HEK293 (cell line): ENCODE data around the gene GHRH.

Source experiments
- CTCF ChIA-PET: fragments of 350-600 bp; formaldehyde crosslinking; extraction: SDS; loops from one replicate; lab custom pipeline; 2021; ENCODE audit warnings: antibody characterized with exemption; lab: Yijun Ruan, JAX
- POLR2A ChIA-PET: fragments of 300-600 bp; formaldehyde crosslinking; extraction: SDS; loops from one replicate; lab custom pipeline; 2020; ENCODE audit warnings: antibody characterized with exemption, inconsistent platforms; lab: Yijun Ruan, JAX
- H3K27ac ChIP-seq: fragments of 200-500 bp; sonication (Bioruptor generic); 2 replicates; pipeline ENCODE4 v1.5.1; 2014; ENCODE audit warnings: low read depth, low read length, control low read depth, inconsistent platforms; ENCODE audit errors: extremely low read depth
- H3K36me3 ChIP-seq, 2 experiments: fragments of 200-500 bp in 1 of 2; sonication (Bioruptor generic) in 1 of 2; 1 replicate in 1 of 2; 2 replicates in 1 of 2; pipeline ENCODE4 v1.5.1; 2014 to 2017; ENCODE audit warnings: inconsistent platforms in 2 of 2, low read length in 2 of 2; ENCODE audit not compliant: control insufficient read depth in 2 of 2, insufficient read depth in 1 of 2
- H3K4me1 ChIP-seq: fragments of 200-500 bp; sonication (Bioruptor generic); 2 replicates; pipeline ENCODE4 v1.5.1; 2014; ENCODE audit warnings: mild to moderate bottlenecking, low read length, inconsistent platforms; ENCODE audit not compliant: control insufficient read depth, insufficient read depth
- H3K4me3 ChIP-seq: 2 replicates; pipeline ENCODE4 v1.5.1; 2011; ENCODE audit warnings: low read depth, mild to moderate bottlenecking, control low read depth, low read length, moderate library complexity
- H3K9me3 ChIP-seq: fragments of 200-500 bp; sonication (Bioruptor generic); 2 replicates; pipeline ENCODE4 v1.5.1; 2014; ENCODE audit warnings: low read depth, low read length, inconsistent platforms; ENCODE audit not compliant: control insufficient read depth, insufficient read depth
- CTCF ChIP-seq: fragments of 450-650 bp; formaldehyde crosslinking; IDR thresholded peaks from 2 replicates; pipeline ENCODE4 v1.5.1; 2016; ENCODE audit warnings: missing biosample characterization, missing genetic modification characterization
- INSM2 ChIP-seq: fragments of 450-650 bp; formaldehyde crosslinking; IDR thresholded peaks from 2 replicates; pipeline ENCODE4 v1.5.1; 2016; ENCODE audit warnings: missing biosample characterization, missing genetic modification characterization
- KLF16 ChIP-seq: fragments of 450-650 bp; formaldehyde crosslinking; IDR thresholded peaks from 2 replicates; pipeline ENCODE4 v1.5.1; 2017; ENCODE audit warnings: missing biosample characterization, missing genetic modification characterization
- REPIN1 ChIP-seq: fragments of 450-650 bp; formaldehyde crosslinking; IDR thresholded peaks from 2 replicates; pipeline ENCODE4 v1.5.1; 2017; ENCODE audit warnings: missing biosample characterization, missing genetic modification characterization, low read depth
- TSHZ1 ChIP-seq: fragments of 450-650 bp; formaldehyde crosslinking; IDR thresholded peaks from 2 replicates; pipeline ENCODE4 v1.5.1; 2016; ENCODE audit warnings: missing biosample characterization, missing genetic modification characterization, borderline replicate concordance
- ZNF184 ChIP-seq: fragments of 450-650 bp; IDR thresholded peaks from 2 replicates; pipeline ENCODE4 v1.5.1; 2018; ENCODE audit warnings: missing biosample characterization, mild to moderate bottlenecking, missing genetic modification characterization
- ZNF23 ChIP-seq: fragments of 450-650 bp; formaldehyde crosslinking; IDR thresholded peaks from 2 replicates; pipeline ENCODE4 v1.5.1; 2016; ENCODE audit warnings: missing biosample characterization, missing genetic modification characterization, borderline replicate concordance
- ZNF239 ChIP-seq: fragments of 450-650 bp; formaldehyde crosslinking; IDR thresholded peaks from 2 replicates; pipeline ENCODE4 v1.5.1; 2016; ENCODE audit warnings: missing biosample characterization, missing genetic modification characterization
- ZNF280D ChIP-seq: fragments of 450-650 bp; formaldehyde crosslinking; IDR thresholded peaks from 2 replicates; pipeline ENCODE4 v1.5.1; 2016; ENCODE audit warnings: missing biosample characterization, missing genetic modification characterization
- ZNF311 ChIP-seq: fragments of 450-650 bp; formaldehyde crosslinking; IDR thresholded peaks from 2 replicates; pipeline ENCODE4 v1.5.1; 2017; ENCODE audit warnings: missing biosample characterization, missing genetic modification characterization, borderline replicate concordance
- ZNF423 ChIP-seq: fragments of 450-650 bp; formaldehyde crosslinking; IDR thresholded peaks from 2 replicates; pipeline ENCODE4 v1.5.1; 2016; ENCODE audit warnings: missing biosample characterization, missing genetic modification characterization
- TF ChIP-seq, protein P1 (sequence below): fragments of 450-650 bp; formaldehyde crosslinking; IDR thresholded peaks from 2 replicates; pipeline ENCODE4 v1.5.1; 2016; ENCODE audit warnings: missing biosample characterization, missing genetic modification characterization

GHRH gene

DNA sequence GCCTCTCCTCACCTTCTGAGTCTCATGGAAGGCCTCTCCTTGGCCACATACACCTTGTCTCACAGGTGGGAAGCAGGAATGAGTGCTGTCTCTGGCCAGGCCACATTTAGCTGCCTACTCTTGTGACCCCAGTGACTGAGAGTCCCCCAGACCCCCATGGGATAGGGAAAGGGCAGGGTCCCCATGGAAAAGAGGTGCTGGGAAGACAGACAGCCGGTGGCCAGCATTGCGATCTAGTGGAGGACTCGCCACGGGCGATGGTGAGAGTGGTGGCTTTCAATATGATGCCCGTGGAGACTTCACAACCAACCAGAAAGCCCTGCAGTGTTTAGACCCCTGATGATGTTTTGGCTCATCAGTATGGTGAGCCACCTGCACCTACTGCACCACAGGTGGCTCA, 47.7 kb upstream of the GHRH start (continued):
- TF ChIP-seq, protein P1, sequence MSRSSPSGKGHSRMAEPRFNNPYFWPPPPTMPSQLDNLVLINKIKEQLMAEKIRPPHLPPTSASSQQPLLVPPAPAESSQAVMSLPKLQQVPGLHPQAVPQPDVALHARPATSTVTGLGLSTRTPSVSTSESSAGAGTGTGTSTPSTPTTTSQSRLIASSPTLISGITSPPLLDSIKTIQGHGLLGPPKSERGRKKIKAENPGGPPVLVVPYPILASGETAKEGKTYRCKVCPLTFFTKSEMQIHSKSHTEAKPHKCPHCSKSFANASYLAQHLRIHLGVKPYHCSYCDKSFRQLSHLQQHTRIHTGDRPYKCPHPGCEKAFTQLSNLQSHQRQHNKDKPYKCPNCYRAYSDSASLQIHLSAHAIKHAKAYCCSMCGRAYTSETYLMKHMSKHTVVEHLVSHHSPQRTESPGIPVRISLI (tag by site-specific recombination) = no peak
- TF ChIP-seq INSM2 (tag by site-specific recombination) = no peak
- TF ChIP-seq ZNF239 (tag by site-specific recombination) = no peak
- no peak for TF ChIP-seq ZNF184 (tag by site-specific recombination)
- no peak for TF ChIP-seq ZNF423 (tag by site-specific recombination)
- TF ChIP-seq REPIN1 (tag by site-specific recombination) = no peak
- no peak for TF ChIP-seq ZNF23 (tag by site-specific recombination)

DNA sequence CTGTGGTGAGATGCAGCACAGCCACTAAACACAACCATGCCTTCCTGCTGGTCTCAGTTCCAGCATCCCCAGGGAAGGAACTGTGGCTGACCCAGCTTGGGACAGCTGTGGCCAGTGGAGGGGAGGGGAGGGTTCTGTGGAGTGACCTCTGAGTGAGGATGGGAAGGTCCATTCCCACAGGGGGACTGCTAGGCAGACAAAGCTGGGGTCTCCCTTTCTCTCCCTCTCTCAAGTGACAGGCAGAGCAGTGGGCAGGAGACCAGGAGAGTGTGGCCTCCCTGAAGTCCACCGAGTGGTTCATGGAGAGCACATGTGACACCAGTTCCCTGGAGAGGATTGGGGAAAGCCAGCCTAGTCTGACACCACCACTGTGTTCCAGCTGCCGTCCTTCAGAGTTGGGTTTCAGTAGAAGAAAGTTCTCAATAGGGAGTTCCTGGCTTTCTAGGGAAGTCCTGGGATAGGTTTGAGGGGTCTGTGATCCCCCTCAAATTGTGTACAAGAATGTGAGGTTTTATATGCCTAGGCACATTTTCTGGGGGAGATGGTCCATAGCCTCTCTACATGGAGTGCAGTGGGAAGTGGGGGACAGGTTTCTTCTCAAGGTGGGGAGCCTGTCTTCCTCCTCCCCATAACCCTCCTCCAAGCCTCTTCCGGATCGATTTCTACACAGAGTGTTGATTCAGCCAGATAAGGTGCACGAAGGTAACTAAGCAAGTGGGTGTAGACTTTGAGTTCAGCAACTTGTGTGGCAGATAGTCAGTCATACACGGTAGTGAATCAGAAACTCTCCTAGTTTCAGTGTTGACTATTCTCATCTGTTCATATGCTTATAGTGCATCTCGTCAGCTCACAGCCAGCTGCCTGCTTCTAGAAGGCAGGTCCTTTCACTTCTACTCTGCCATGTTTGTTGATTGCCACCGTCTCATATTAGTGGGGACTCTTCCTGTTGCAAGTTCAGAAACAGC, 46.8 kb upstream of the GHRH start:
- peaks cover 0 to 54% of the 10 kb centered on the region in 2 experiments; a peak in 2 of 3 replicates for H3K36me3 ChIP-seq
- TF ChIP-seq KLF16 = no peak
- TF ChIP-seq ZNF311 (tag by site-specific recombination) = no peak
- TF ChIP-seq ZNF280D (tag by site-specific recombination) = no peak
- TF ChIP-seq TSHZ1 = no peak
- no peak for TF ChIP-seq CTCF
- H3K4me3 ChIP-seq = no peak overlapping the region
- POLR2A ChIA-PET = no interaction called here
- CTCF ChIA-PET = interaction anchor here (0.6 kb wide), 1 partner anchor 41 kb away, joined by 3 read pairs; no protein-coding TSS in a partner anchor
- H3K9me3 ChIP-seq = no peaks in the 10 kb centered on the region
- peaks cover 4% of the 10 kb centered on the region; the same call in 1 of the 2 replicates for H3K4me1 ChIP-seq
- H3K27ac ChIP-seq = no peak overlapping the region
